Body of pancreas (tissue), 4 donors: ENCODE data around the gene TBL1X. TPM values are rescaled to one million over a fixed set of nuclear protein-coding genes. Genes with fewer than 3 reads are reported as not detected.
A peak's percentile ranks its signal among the peaks of the same experiment; 100 is the strongest.

Experiments used
- ATAC-seq: fragments of 150-250 bp; one replicate; pipeline ENCODE4 v1.9.1; 2016
- DNase-seq, 4 donors: peaks; one replicate each; pipeline ENCODE4 v3.0.0-alpha.2; 2019
- H3K27ac ChIP-seq, 4 donors: fragments of 200-600 bp; sonication (generic); 1 replicate in 3 of 4; 2 replicates in 1 of 4; pipeline versions ENCODE4 v1.5.1 to v1.6.1; 2016 to 2019; ENCODE audit warnings: mild to moderate bottlenecking in 1 of 4, mixed read lengths in 1 of 4, moderate library complexity in 1 of 4
- H3K27me3 ChIP-seq, 2 donors: fragments of 200-600 bp; sonication (generic); one replicate each; pipeline ENCODE4 v1.6.0; 2016; ENCODE audit warnings: mild to moderate bottlenecking in 1 of 2
- H3K36me3 ChIP-seq, 2 donors: fragments of 200-600 bp; sonication (generic); replicated peaks in 1 of 2; 2 replicates each; pipeline ENCODE4 v1.5.1; 2016; ENCODE audit warnings: low read depth in 2 of 2; ENCODE audit not compliant: insufficient read depth in 1 of 2
- H3K4me1 ChIP-seq: fragments of 200-600 bp; sonication (generic); one replicate; pipeline ENCODE4 v1.6.0; 2016
- H3K4me3 ChIP-seq, 2 donors: fragments of 200-600 bp; sonication (generic); 1 replicate in 1 of 2; 2 replicates in 1 of 2; pipeline ENCODE4 v1.5.1; 2016 to 2019
- H3K9me3 ChIP-seq, 3 donors: fragments of 200-600 bp; sonication (generic); 1 replicate in 2 of 3; 2 replicates in 1 of 3; pipeline ENCODE4 v1.5.1; 2016
- POLR2A ChIP-seq, 3 donors: fragments of 450-650 bp; IDR thresholded peaks; one replicate each; pipeline ENCODE4 v1.6.1; 2016; ENCODE audit warnings: antibody characterized with exemption in 3 of 3, mild to moderate bottlenecking in 2 of 3
- WGBS, 2 donors: methylation state at CpG; one replicate each; pipeline ENCODE4 v1.1.5; 2017; 5-methylcytosine and 5-hydroxymethylcytosine counted together
- intact Hi-C: fragments of 100-400 bp; cut with DNase I; formaldehyde crosslinking; loops from one replicate; pipeline ENCODE4 v1.15.1; 2023
- total RNA-seq, 2 donors: library from RNA; depleted of rRNA; stranded (reverse); fragments of >200 nt; gene quantifications; one replicate each; pipeline ENCODE4 v1.1.0, GENCODE V29; 2016
- TF ChIP-seq, protein P1 (sequence below), 7 experiments: fragments of 450-650 bp in 4 of 7; fragments of 200-600 bp in 3 of 7; sonication (generic) in 3 of 7; IDR thresholded peaks; one replicate each; pipeline ENCODE4 v1.5.1; 2016 to 2019; ENCODE audit warnings: antibody characterized with exemption in 7 of 7

The TBL1X gene
- total RNA-seq, 2 donors from 2014 or later: 7.9 to 16.3 TPM

DNA sequence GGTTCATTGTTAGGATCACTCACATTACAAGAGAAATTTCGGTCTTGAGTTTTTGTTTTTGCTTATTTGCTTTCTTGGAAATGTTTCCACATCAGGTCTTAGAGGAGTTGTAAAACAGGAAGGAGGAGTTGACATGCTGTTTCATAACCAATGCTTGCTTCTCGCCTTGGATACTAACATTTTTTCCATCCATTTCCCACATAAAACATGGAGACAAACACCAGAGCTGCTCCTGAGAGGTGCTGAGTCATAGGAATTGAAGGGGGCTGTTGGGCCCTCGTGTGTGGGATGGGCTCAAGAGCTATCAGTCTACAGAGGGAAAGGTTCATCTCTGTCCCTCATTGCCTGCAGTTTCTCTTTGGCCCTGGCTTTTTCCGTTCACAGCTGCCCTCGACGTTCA, 29.9 kb downstream of the TBL1X start:
- WGBS, 2 donors: 71 to 77% methylated on average over 6 of the region's 6 CpGs

DNA sequence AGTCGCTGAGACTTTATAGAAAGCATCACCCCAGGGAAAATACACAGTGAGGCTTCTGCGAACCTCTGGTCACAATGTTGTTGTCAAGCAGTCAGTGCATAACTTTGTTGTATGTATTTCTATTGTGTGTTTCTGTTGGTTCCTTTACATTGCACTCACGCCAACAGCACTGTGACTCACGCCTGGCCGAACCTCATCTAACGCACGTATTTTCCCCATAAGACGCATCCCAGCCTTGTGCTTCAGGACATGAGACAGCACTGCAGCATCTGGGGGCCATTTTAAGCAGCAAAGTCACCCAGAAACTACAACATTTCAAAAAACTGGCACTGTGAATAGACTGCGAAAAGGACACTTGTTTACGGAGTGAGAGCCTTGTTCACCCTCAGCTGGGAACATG, 30.6 kb downstream of the TBL1X start:
- TF ChIP-seq POLR2A (IDR thresholded peaks at IDR 0.05): no peak
- TF ChIP-seq, protein P1, sequence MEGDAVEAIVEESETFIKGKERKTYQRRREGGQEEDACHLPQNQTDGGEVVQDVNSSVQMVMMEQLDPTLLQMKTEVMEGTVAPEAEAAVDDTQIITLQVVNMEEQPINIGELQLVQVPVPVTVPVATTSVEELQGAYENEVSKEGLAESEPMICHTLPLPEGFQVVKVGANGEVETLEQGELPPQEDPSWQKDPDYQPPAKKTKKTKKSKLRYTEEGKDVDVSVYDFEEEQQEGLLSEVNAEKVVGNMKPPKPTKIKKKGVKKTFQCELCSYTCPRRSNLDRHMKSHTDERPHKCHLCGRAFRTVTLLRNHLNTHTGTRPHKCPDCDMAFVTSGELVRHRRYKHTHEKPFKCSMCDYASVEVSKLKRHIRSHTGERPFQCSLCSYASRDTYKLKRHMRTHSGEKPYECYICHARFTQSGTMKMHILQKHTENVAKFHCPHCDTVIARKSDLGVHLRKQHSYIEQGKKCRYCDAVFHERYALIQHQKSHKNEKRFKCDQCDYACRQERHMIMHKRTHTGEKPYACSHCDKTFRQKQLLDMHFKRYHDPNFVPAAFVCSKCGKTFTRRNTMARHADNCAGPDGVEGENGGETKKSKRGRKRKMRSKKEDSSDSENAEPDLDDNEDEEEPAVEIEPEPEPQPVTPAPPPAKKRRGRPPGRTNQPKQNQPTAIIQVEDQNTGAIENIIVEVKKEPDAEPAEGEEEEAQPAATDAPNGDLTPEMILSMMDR (IDR thresholded peaks at IDR 0.05): no peak
- Histone ChIP-seq H3K4me1 (peaks cover 9% of the 10 kb centered on the region), H3K36me3 (no peaks in the 10 kb centered on the region), H3K4me3 (no peak overlapping the region), H3K9me3 (no peaks in the 10 kb centered on the region), H3K27ac (no peak overlapping the region), H3K27me3 (no peaks in the 10 kb centered on the region)
- WGBS, 2 donors: 84 to 99% methylated on average over 8 to 9 of the region's 10 CpGs
- no peak for DNase-seq
- intact Hi-C loops: no loop called here
- ATAC-seq: no peak

More for the DNA sequence above, 29.9 kb downstream of the TBL1X start:
- no peaks in the 10 kb centered on the region for H3K9me3 ChIP-seq
- H3K27me3 ChIP-seq: no peaks in the 10 kb centered on the region
- H3K4me3 ChIP-seq: no peak overlapping the region
- no peak overlapping the region for H3K27ac ChIP-seq
- DNase-seq (no peak), ATAC-seq (no peak)
- no peak for TF ChIP-seq POLR2A (IDR thresholded peaks at IDR 0.05)
- TF ChIP-seq, protein P1 (IDR thresholded peaks at IDR 0.05): no peak
- no peaks in the 10 kb centered on the region for H3K36me3 ChIP-seq
- peaks cover 9% of the 10 kb centered on the region for H3K4me1 ChIP-seq
- intact Hi-C loops: no loop called here

DNA sequence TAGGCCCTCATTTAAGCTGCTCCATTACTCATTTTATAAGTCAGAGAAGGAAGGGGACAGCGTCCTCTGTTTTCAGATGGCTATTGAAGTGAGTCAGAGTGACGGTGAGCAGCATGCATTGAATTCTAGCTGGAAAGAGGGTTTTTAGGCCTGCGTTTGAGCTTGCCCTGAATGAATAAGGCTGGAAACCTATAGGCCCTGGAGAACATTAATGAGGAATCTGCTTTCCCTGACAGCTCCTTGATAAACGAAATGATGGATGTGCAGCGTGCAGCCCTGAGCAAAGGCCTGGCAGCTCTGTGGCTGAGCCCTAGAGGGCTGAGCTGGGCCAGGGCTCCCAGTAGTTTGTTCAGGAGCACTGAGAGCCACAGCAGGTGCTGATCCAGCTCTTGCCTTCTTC, 33.4 kb downstream of the TBL1X start:
- Histone ChIP-seq H3K4me3 (no peak overlapping the region), H3K4me1 (peaks cover 4% of the 10 kb centered on the region), H3K27ac (no peak overlapping the region), H3K9me3 (no peaks in the 10 kb centered on the region), H3K36me3 (no peaks in the 10 kb centered on the region), H3K27me3 (no peaks in the 10 kb centered on the region)
- ATAC-seq (no peak), DNase-seq (no peak)
- no peak for TF ChIP-seq POLR2A (IDR thresholded peaks at IDR 0.05)
- TF ChIP-seq, protein P1 (IDR thresholded peaks at IDR 0.05): no peak
- WGBS, 2 donors: 52 to 87% methylated on average over 3 to 5 of the region's 5 CpGs
- intact Hi-C loops: no loop called here

DNA sequence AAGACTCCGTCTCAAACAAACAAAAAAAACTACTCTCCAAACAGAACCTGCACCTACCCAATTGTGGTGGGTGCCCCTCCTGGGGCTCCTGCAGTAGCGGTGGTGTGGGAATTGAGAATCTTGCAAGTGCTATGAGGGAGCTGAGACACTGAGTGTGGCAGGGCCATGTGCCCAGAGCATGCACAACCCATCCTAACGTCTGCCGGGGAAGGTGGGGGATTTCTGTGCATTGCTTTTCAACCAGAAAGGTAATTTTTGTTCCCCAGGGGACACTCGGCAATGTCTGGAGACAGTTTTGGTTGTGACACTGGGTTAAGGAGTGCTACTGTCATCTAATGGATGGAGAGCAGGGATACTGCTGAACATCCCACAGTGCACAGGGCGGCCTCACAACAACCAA, 35.7 kb downstream of the TBL1X start:
- WGBS, 2 donors: 77 to 100% methylated on average over 1 to 3 of the region's 6 CpGs
- no peak overlapping the region for H3K4me3 ChIP-seq
- H3K9me3 ChIP-seq: no peaks in the 10 kb centered on the region
- no peak for DNase-seq
- intact Hi-C loops: no loop called here
- H3K27me3 ChIP-seq: no peaks in the 10 kb centered on the region
- H3K4me1 ChIP-seq: peaks cover 4% of the 10 kb centered on the region
- no peak for TF ChIP-seq POLR2A (IDR thresholded peaks at IDR 0.05)
- TF ChIP-seq, protein P1 (IDR thresholded peaks at IDR 0.05): no peak
- no peak overlapping the region for H3K27ac ChIP-seq
- no peaks in the 10 kb centered on the region for H3K36me3 ChIP-seq
- no peak for ATAC-seq

DNA sequence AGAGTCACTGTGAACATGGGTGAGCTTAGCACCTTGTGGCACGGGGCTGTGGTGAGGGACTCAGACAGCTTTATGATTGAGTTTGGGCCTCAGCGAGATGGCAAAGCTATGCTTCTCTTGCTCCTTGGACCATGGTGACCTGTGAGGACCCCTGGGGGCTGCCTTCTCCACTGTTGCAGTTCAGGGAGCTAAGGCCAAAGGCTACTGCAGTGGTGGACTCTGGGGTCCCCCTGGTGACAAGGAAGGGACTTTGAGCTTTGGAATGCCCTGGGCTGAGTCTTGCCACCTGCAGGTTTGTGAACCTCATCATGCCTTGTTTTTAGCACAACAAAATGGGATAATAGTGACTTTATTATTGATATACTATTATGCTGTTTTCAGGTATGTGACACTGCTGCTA, 36.5 kb downstream of the TBL1X start:
- ATAC-seq: no peak
- intact Hi-C loops: no loop called here
- DNase-seq: no peak
- no peaks in the 10 kb centered on the region for H3K27me3 ChIP-seq
- peaks cover 4% of the 10 kb centered on the region for H3K4me1 ChIP-seq
- WGBS, 2 donors: 100% methylated on average over 2 of the region's 2 CpGs; no CpG with 5 or more reads in 1 of the 2 donors
- TF ChIP-seq POLR2A (IDR thresholded peaks at IDR 0.05): no peak
- TF ChIP-seq, protein P1 (IDR thresholded peaks at IDR 0.05): peak in 1 of 7 experiments; percentile 14
- no peaks in the 10 kb centered on the region for H3K9me3 ChIP-seq
- no peaks in the 10 kb centered on the region for H3K36me3 ChIP-seq
- H3K4me3 ChIP-seq: no peak overlapping the region
- no peak overlapping the region for H3K27ac ChIP-seq
